Esophagus squamous epithelium (tissue), 4 donors: ENCODE data around the gene HOXC9.

Experiments
- CTCF ChIP-seq, 6 experiments: fragments of 450-650 bp in 4 of 6; fragments of 200-600 bp in 2 of 6; sonication (generic) in 2 of 6; IDR thresholded peaks; one replicate each; pipeline ENCODE4 v1.5.1; 2016 to 2019; ENCODE audit warnings: antibody characterized with exemption in 6 of 6, mild to moderate bottlenecking in 4 of 6, moderate library complexity in 4 of 6
- POLR2A ChIP-seq, 4 donors: fragments of 450-650 bp; IDR thresholded peaks; one replicate each; pipeline ENCODE4 v1.6.1; 2017; ENCODE audit warnings: antibody characterized with exemption in 4 of 4, mild to moderate bottlenecking in 4 of 4, moderate library complexity in 3 of 4

- no peak for TF ChIP-seq POLR2A (IDR thresholded peaks at IDR 0.05)
- no peak for TF ChIP-seq CTCF (IDR thresholded peaks at IDR 0.05)
Observed at GRCh38 chr12:53961025-53961761, 38.8 kb upstream of the HOXC9 start.
